CD14-positive monocyte (primary cell): Measurements from ENCODE around the gene LNPEP. TPM values are rescaled to one million over a fixed set of nuclear protein-coding genes. Genes with fewer than 3 reads are reported as not detected.

Source experiments
- DNase-seq, 3 donors: peaks; one replicate each; pipeline ENCODE4 v3.0.0-alpha.2; 2011 to 2022
- H2AFZ ChIP-seq: 2 replicates; pipeline ENCODE4 v1.6.0; 2012; ENCODE audit warnings: mild to moderate bottlenecking, low read depth, low read length, inconsistent platforms; ENCODE audit not compliant: insufficient read depth, poor library complexity, severe bottlenecking
- H3K27ac ChIP-seq, 2 donors: 1 replicate in 1 of 2; 2 replicates in 1 of 2; pipeline ENCODE4 v1.5.1; 2012 to 2013; ENCODE audit warnings: low read length in 2 of 2, control low read depth in 1 of 2, inconsistent platforms in 1 of 2, low read depth in 1 of 2, mild to moderate bottlenecking in 1 of 2
- H3K27me3 ChIP-seq, 2 donors: one replicate each; pipeline versions ENCODE4 v1.6.0 to v1.6.1; 2011 to 2013; ENCODE audit warnings: low read length in 2 of 2; ENCODE audit not compliant: control insufficient read depth in 2 of 2, insufficient read depth in 2 of 2
- H3K36me3 ChIP-seq, 2 donors: replicated peaks in 1 of 2; 1 replicate in 1 of 2; 2 replicates in 1 of 2; pipeline versions ENCODE4 v1.5.1 to v1.6.1; 2012 to 2013; ENCODE audit warnings: low read length in 2 of 2, control low read depth in 1 of 2, inconsistent platforms in 1 of 2, mild to moderate bottlenecking in 1 of 2; ENCODE audit not compliant: insufficient read depth in 2 of 2, control insufficient read depth in 1 of 2
- H3K4me1 ChIP-seq, 2 donors: 1 replicate in 1 of 2; 2 replicates in 1 of 2; pipeline versions ENCODE4 v1.5.1 to v1.6.1; 2012 to 2013; ENCODE audit warnings: low read length in 2 of 2, control low read depth in 1 of 2, inconsistent platforms in 1 of 2, mild to moderate bottlenecking in 1 of 2, moderate library complexity in 1 of 2; ENCODE audit not compliant: insufficient read depth in 2 of 2, control insufficient read depth in 1 of 2
- H3K4me2 ChIP-seq: replicated peaks from 2 replicates; pipeline ENCODE3; 2012; ENCODE audit warnings: low read length, moderate library complexity, mild to moderate bottlenecking; ENCODE audit not compliant: poor library complexity, severe bottlenecking; ENCODE audit errors: extremely low read depth
- H3K4me3 ChIP-seq, 3 experiments: fragments of 200-600 bp in 1 of 3; sonication (generic) in 1 of 3; replicated peaks in 1 of 3; 1 replicate in 2 of 3; 2 replicates in 1 of 3; pipeline ENCODE4 v1.5.1; 2011 to 2013; ENCODE audit warnings: low read length in 3 of 3, mild to moderate bottlenecking in 3 of 3, control low read depth in 2 of 3, low read depth in 2 of 3, inconsistent platforms in 1 of 3, moderate library complexity in 1 of 3
- H3K79me2 ChIP-seq: 2 replicates; pipeline ENCODE4 v1.6.0; 2012; ENCODE audit warnings: mild to moderate bottlenecking, control low read depth, inconsistent platforms, low read length, moderate library complexity; ENCODE audit not compliant: insufficient read depth
- H3K9ac ChIP-seq: 2 replicates; pipeline ENCODE4 v1.6.0; 2017; ENCODE audit warnings: low read length, mild to moderate bottlenecking; ENCODE audit not compliant: insufficient read depth, poor library complexity, severe bottlenecking
- H3K9me3 ChIP-seq, 2 donors: replicated peaks in 1 of 2; 1 replicate in 1 of 2; 2 replicates in 1 of 2; pipeline versions ENCODE4 v1.5.1 to v1.6.1; 2012 to 2013; ENCODE audit warnings: low read length in 2 of 2, control low read depth in 1 of 2; ENCODE audit not compliant: control insufficient read depth in 1 of 2, insufficient read depth in 1 of 2
- H4K20me1 ChIP-seq: 2 replicates; pipeline ENCODE4 v1.6.0; 2012; ENCODE audit warnings: mild to moderate bottlenecking, low read length, control low read depth, moderate library complexity; ENCODE audit not compliant: insufficient read depth
- H3K27ac Mint-ChIP-seq, 7 donors: one replicate each; pipeline ENCODE4 v1.8.0; 2020; ENCODE audit warnings: mild to moderate bottlenecking in 7 of 7, mixed read lengths in 7 of 7, moderate library complexity in 6 of 7, inconsistent platforms in 2 of 7
- H3K27me3 Mint-ChIP-seq, 3 donors: one replicate each; pipeline ENCODE4 v1.8.0; 2021 to 2022; ENCODE audit warnings: low read depth in 3 of 3, mild to moderate bottlenecking in 3 of 3, mixed read lengths in 3 of 3, moderate library complexity in 3 of 3, inconsistent platforms in 1 of 3
- H3K36me3 Mint-ChIP-seq, 2 donors: one replicate each; pipeline ENCODE4 v1.8.0; 2020; ENCODE audit warnings: mixed read lengths in 2 of 2, inconsistent platforms in 1 of 2, mild to moderate bottlenecking in 1 of 2
- H3K4me1 Mint-ChIP-seq: one replicate; pipeline ENCODE4 v1.8.0; 2020; ENCODE audit warnings: mild to moderate bottlenecking, mixed read lengths
- H3K4me3 Mint-ChIP-seq, 2 donors: one replicate each; pipeline ENCODE4 v1.8.0; 2020; ENCODE audit warnings: mild to moderate bottlenecking in 2 of 2, mixed read lengths in 2 of 2, moderate library complexity in 1 of 2
- H3K9me3 Mint-ChIP-seq, 7 donors: one replicate each; pipeline ENCODE4 v1.8.0; 2020 to 2022; ENCODE audit warnings: mixed read lengths in 7 of 7, mild to moderate bottlenecking in 6 of 7, moderate library complexity in 6 of 7, inconsistent platforms in 2 of 7
- CTCF ChIP-seq: fragments of 200-600 bp; IDR thresholded peaks from one replicate; pipeline ENCODE4 v1.8.0; 2022; ENCODE audit warnings: antibody characterized with exemption, mild to moderate bottlenecking
- WGBS: methylation state at CpG from one replicate; pipeline ENCODE4 v1.1.5; 2013; ENCODE audit warnings: missing lambda C conversion rate; ENCODE audit not compliant: insufficient coverage; 5-methylcytosine and 5-hydroxymethylcytosine counted together
- intact Hi-C, 2 donors: fragments of 100-400 bp; cut with micrococcal nuclease; formaldehyde crosslinking; loops; one replicate each; pipeline versions ENCODE4 v1.15.0 to v1.15.1; 2023
- polyA plus RNA-seq, 3 donors: library from polyadenylated mRNA; depleted of rRNA in 1 of 3; unstranded in 2 of 3; stranded (reverse) in 1 of 3; fragments of 300-500 nt in 2 of 3; fragments of >200 nt in 1 of 3; fragmentation: Illumina TruSeq in 2 of 3; gene quantifications; 1 replicate in 2 of 3; 2 replicates in 1 of 3; pipeline ENCODE4 v1.2.3, GENCODE V29; 2012 to 2021

The LNPEP gene
- polyA plus RNA-seq, 3 donors = 9.2 to 22.5 (median 14.5) TPM

DNA sequence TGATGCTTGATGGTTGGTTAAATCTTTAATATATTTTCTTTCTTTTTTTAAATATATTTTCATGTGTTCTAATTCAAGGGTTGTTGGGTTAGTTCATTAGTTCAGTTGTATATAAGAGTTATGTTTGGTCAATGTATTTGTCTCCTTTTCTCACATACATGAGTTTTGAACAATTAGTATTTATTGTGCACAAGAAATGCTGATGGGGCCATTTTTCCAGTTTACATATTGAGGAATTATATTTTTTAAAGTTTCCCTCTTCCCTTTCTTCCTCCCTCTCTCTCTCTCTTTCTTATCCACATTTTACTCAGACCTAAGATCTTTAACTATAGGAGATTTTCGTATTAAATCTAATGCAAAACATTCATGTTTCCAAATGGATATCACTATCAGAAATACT, 74.0 kb downstream of the LNPEP start:
- intact Hi-C loops = no loop called here
- Mint-ChIP-seq H3K27ac (peak overlapping the region in 6 of 7 donors; percentile 33 to 92 (median 56)), H3K4me3 (peak overlapping the region in 1 of 2 donors; percentile 46), H3K36me3 (peaks cover 34 to 41% of the 10 kb centered on the region in 2 donors), H3K4me1 (peaks cover 24% of the 10 kb centered on the region), H3K27me3 (no peaks in the 10 kb centered on the region), H3K9me3 (peaks cover 0 to 2% (median 0%) of the 10 kb centered on the region in 7 donors)
- peaks cover 21 to 22% of the 10 kb centered on the region in 2 donors for H3K4me1 ChIP-seq
- peaks cover 43 to 63% of the 10 kb centered on the region in 2 donors for H3K36me3 ChIP-seq
- peak overlapping the region; percentile 57 for H3K4me2 ChIP-seq
- no peaks in the 10 kb centered on the region for H3K9me3 ChIP-seq
- H3K4me3 ChIP-seq = peak overlapping the region in 1 of 3 experiments; percentile 36
- DNase-seq = no peak
- H3K9ac ChIP-seq = peak overlapping the region; percentile 11
- H3K79me2 ChIP-seq = peaks cover 5% of the 10 kb centered on the region
- no peaks in the 10 kb centered on the region for H4K20me1 ChIP-seq
- H3K27ac ChIP-seq = peak overlapping the region in 1 of 2 donors; percentile 60
- H3K27me3 ChIP-seq = no peaks in the 10 kb centered on the region
- no peak for TF ChIP-seq CTCF
- H2AFZ ChIP-seq = peak overlapping the region; percentile 50
- no CpG with 5 or more reads among the region's 1 CpG for WGBS

GRCh38 chr5:97010606-97011005, 74.7 kb downstream of the LNPEP start:
- TF ChIP-seq CTCF = no peak
- Histone ChIP-seq H3K79me2 (peaks cover 5% of the 10 kb centered on the region), H3K9ac (no peak overlapping the region), H3K4me1 (peaks cover 21 to 22% of the 10 kb centered on the region in 2 donors), H2AFZ (no peak overlapping the region), H3K27ac (peak overlapping the region in 1 of 2 donors; percentile 60), H3K27me3 (no peaks in the 10 kb centered on the region), H3K4me2 (no peak overlapping the region), H4K20me1 (no peaks in the 10 kb centered on the region), H3K9me3 (no peaks in the 10 kb centered on the region), H3K4me3 (no peak overlapping the region), H3K36me3 (peaks cover 46 to 63% of the 10 kb centered on the region in 2 donors)
- DNase-seq = no peak
- no CpG with 5 or more reads among the region's 3 CpGs for WGBS
- peaks cover 40 to 48% of the 10 kb centered on the region in 2 donors for H3K36me3 Mint-ChIP-seq
- H3K4me3 Mint-ChIP-seq = no peak overlapping the region
- no peaks in the 10 kb centered on the region for H3K27me3 Mint-ChIP-seq
- H3K4me1 Mint-ChIP-seq = peaks cover 24% of the 10 kb centered on the region
- intact Hi-C loops = no loop called here
- peak overlapping the region in 1 of 7 donors; percentile 8 for H3K27ac Mint-ChIP-seq
- H3K9me3 Mint-ChIP-seq = peaks cover 0 to 2% (median 0%) of the 10 kb centered on the region in 7 donors
